ENCODE data around the gene GADD45B.

GRCh38 chr19:2490659-2491058 lies 14.7 kb downstream of the GADD45B start:
- TF ChIP-seq POLR2A (IDR thresholded peaks at IDR 0.05; ENCODE audit: low read length) (no peak), GATA1 (IDR thresholded peaks at IDR 0.05; ENCODE audit: low read depth, low read length) (no peak)
